GM21528 (cell line): Measurements from ENCODE around the gene DMXL2.
"Not testable (repeated sequence)": the region's sequence is repeated elsewhere in the genome, so short reads cannot be mapped to it uniquely, and the experiment has no call there.

ENCODE experiments used
- ATAC-seq: cut with Tn5 transposase; IDR thresholded peaks from one replicate; pipeline ENCODE4 v1.9.1; 2021; ENCODE audit warnings: mild to moderate bottlenecking, moderate library complexity; ENCODE audit not compliant: unreplicated experiment, low FRiP score

Gene DMXL2

GRCh38 chr15:51577636-51578304 lies 44.8 kb downstream of the DMXL2 start:
- ATAC-seq: no peak

GRCh38 chr15:51576911-51577500 lies 45.6 kb downstream of the DMXL2 start:
- ATAC-seq: no peak

- ATAC-seq: no peak
These were observed 46.2 kb downstream of the DMXL2 start for GRCh38 chr15:51576286-51576850.

- ATAC-seq: no peak
These were observed 46.8 kb downstream of the DMXL2 start for GRCh38 chr15:51575775-51576174.

GRCh38 chr15:51573352-51573751 lies 49.2 kb downstream of the DMXL2 start:
- not testable (repeated sequence) for ATAC-seq

- not testable (repeated sequence) for ATAC-seq
These were observed 53.4 kb downstream of the DMXL2 start for GRCh38 chr15:51568939-51569784.

GRCh38 chr15:51561271-51561670 lies 61.3 kb downstream of the DMXL2 start:
- ATAC-seq: no peak

GRCh38 chr15:51558876-51559275 lies 63.7 kb downstream of the DMXL2 start:
- no peak for ATAC-seq

GRCh38 chr15:51558411-51558810 lies 64.2 kb downstream of the DMXL2 start:
- no peak for ATAC-seq

GRCh38 chr15:51550841-51551240 lies 71.7 kb downstream of the DMXL2 start:
- no peak for ATAC-seq

- ATAC-seq: no peak
These were observed 74.9 kb downstream of the DMXL2 start for GRCh38 chr15:51547656-51548055.

- no peak for ATAC-seq
These were observed 85.5 kb downstream of the DMXL2 start for GRCh38 chr15:51536965-51537574.

- no peak for ATAC-seq
These were observed 88.7 kb downstream of the DMXL2 start for GRCh38 chr15:51533672-51534398.

- ATAC-seq: no peak
These were observed 95.6 kb downstream of the DMXL2 start for GRCh38 chr15:51526955-51527354.

- no peak for ATAC-seq
These were observed 98.2 kb downstream of the DMXL2 start for GRCh38 chr15:51524376-51524775.

GRCh38 chr15:51516291-51516690 lies 106.3 kb downstream of the DMXL2 start:
- no peak for ATAC-seq

- no peak for ATAC-seq
These were observed 117.3 kb downstream of the DMXL2 start for GRCh38 chr15:51505251-51505650.

GRCh38 chr15:51503003-51503402 lies 119.6 kb downstream of the DMXL2 start:
- ATAC-seq: no peak

GRCh38 chr15:51499379-51499976 lies 123.1 kb downstream of the DMXL2 start:
- no peak for ATAC-seq

- no peak for ATAC-seq
These were observed 124.8 kb downstream of the DMXL2 start for GRCh38 chr15:51497806-51498205.
